HG02870 (cell line): ENCODE results near the gene FGF18.

ENCODE experiments used
- ATAC-seq: cut with Tn5 transposase; IDR thresholded peaks from one replicate; pipeline ENCODE4 v1.9.1; 2021; ENCODE audit warnings: mild to moderate bottlenecking, moderate library complexity; ENCODE audit not compliant: unreplicated experiment

FGF18 gene

GRCh38 chr5:171436804-171437285, 17.4 kb downstream of the FGF18 start:
- no peak for ATAC-seq

GRCh38 chr5:171437286-171437821, 17.9 kb downstream of the FGF18 start:
- ATAC-seq = no peak

DNA sequence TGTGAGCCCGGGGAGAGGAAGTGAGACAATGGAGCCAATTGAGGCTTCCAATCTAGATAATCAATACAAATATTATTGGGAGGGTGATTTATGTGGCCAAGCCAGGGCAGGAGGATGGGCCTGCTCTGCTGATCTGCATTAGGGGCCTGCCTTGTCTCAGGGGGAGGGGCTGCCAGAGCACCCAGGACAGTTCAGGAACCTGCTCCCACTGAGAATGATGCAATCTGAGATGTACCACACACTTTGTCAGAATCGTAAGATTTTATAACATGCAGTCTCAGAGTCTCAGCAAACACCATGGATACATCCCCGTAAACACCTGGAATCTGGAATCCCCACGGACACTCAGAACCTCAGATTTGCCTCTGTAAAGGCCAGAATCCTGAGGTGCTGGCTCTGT, 19.3 kb downstream of the FGF18 start:
- no peak for ATAC-seq

GRCh38 chr5:171441246-171441791, 21.9 kb downstream of the FGF18 start:
- ATAC-seq = no peak

DNA sequence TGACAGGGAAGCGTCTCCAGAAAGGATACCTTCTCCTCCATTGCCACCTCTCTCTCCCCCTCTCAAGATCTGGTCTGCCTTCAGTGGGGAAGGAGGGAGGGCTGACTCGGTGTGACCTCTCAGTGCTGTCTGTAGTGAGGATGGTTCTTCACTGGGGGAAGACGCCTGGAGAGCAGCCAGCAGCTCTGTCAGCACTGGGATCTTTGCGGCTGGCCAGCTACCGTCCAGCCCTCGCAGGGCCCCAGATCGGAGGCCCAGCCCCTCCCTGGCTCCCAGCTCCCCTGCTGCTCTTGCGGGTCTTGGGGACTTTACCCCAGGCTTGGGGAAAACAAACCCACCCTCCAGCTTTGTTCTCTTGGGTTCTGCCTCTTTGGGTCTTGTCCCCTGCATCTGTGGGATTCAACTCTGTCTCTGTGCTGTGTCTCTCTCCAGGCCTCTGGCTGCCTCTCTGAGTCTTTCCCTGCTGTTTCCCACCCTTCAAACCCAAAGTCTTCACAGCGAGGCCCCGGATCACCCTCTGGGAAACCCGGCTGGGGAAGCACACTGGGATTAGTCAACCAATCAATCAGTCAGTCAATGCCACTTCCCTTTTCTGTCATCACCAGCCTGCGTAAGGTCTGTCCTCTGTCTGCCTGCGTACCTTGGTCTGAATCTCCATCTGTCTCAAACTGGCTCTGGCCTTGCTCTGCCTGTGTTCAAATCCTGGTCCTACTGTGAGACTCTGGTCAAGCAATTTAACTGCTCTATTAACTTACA, 23.0 kb downstream of the FGF18 start:
- ATAC-seq = no peak

DNA sequence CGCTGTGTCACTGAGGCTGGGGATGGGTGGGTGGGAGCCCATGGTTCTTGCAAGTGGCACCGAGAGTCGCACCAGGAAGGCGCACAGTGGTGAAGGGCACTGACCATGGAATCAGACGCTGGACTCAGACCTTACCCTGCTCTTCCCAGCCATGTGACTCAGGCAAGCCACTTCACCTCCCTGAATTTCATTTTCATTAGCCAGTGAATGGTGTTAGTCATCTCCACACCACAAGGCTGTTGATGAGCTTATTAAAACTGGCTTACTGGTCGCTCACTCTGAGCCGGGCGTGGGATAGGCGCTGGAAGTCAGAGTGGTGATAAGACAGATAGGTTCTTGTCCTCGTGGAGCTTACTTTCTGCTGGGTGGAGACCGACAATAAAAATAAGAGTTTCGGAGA, 25.1 kb downstream of the FGF18 start:
- no peak for ATAC-seq

- no peak for ATAC-seq
Observed at GRCh38 chr5:171445644-171446516, 26.4 kb downstream of the FGF18 start.

GRCh38 chr5:171447226-171447625, 27.8 kb downstream of the FGF18 start:
- ATAC-seq = no peak

GRCh38 chr5:171449426-171449825, 30.0 kb downstream of the FGF18 start:
- ATAC-seq = no peak

- no peak for ATAC-seq
Observed at GRCh38 chr5:171450423-171451331, 31.2 kb downstream of the FGF18 start.

GRCh38 chr5:171451421-171451820, 32.0 kb downstream of the FGF18 start:
- no peak for ATAC-seq

DNA sequence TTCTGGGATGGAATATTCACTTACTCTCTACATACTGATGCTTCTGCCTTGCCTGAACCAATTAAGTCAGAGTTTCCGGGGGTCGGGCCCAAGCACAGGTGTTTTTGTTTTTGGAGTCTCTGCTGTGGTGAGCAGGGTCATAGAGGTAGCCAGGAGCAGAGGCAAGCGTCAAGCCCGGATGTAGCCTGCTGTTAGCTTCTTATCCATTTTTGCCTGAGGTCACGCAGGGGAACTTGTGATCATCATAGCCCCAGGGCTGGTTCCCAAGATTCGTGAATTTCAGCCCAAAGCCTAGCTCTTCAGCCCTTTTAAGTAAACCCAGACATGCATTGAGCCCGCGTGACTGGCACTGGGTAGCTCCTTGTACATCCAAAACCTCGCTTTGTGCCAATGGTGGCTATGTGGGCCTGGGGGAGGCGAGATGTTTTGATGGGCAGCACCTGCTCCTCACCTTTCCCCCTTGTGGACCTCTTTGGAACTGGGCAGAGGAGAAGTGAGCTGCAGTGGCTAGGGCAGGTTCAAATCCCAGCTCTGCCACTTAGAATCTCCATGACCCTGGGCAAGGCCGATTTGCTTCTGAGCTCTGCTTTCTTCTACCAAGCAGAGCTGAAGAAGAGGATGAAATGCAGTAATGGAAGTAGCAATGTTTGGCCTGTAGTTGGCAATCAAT, 33.7 kb downstream of the FGF18 start:
- no peak for ATAC-seq

DNA sequence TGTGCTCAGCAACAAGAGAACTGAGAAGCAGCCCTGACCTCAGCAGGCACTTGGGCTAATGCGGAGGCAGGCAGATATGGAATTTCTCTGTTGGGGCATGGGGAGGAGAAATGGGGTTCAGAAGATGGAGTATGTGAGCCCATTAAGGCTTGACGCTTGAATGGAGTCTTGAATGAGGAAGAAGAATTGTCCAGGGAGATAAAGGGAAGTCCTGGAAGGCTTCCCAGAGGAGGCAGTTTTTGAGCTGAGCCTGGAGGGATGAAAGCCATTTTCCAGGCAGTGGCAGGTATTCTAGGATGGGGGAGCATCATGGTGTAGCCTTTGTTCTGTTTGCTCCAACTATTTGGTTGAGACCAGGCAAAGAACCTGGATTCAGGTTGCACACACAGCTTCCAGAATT, 34.5 kb downstream of the FGF18 start:
- ATAC-seq = no peak

DNA sequence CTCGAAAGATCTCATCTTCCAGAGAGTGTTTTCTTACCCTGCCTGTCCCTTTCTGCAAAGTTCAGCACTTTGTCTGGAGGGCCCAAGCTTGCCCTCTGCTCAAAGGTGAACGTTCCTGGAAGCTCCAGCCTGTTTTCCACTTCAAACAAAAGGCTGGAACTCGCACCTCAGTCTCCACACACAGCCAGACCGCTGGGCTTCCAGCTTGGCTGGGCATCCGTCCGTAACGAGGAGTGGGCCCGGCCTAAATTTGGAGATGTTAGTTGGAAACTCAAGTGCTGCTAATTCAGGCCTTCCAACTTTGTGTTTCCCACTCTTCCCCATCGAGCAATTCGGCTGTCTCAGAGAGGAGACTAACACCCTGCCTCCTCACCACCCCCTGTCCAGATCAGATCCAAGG, 35.1 kb downstream of the FGF18 start:
- no peak for ATAC-seq

DNA sequence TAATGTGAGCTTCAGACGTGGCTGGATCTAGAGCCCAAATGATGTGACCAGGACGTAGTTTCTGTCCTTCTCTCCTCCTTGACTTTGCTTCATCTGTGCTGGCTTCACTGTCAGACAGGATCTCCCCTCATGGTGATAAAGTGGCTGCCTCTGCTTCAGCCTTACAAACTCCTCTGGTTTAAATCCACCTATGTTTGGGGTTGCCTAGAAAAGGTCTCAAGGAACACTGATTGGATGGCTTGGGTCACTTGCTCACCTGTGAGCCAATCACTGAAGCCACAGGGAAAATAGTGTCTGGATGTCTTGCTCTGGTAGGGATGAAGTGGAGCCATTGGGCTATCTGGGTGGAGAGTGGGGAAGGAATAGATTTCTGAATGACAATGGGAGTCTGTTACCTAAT, 36.1 kb downstream of the FGF18 start:
- ATAC-seq = no peak

DNA sequence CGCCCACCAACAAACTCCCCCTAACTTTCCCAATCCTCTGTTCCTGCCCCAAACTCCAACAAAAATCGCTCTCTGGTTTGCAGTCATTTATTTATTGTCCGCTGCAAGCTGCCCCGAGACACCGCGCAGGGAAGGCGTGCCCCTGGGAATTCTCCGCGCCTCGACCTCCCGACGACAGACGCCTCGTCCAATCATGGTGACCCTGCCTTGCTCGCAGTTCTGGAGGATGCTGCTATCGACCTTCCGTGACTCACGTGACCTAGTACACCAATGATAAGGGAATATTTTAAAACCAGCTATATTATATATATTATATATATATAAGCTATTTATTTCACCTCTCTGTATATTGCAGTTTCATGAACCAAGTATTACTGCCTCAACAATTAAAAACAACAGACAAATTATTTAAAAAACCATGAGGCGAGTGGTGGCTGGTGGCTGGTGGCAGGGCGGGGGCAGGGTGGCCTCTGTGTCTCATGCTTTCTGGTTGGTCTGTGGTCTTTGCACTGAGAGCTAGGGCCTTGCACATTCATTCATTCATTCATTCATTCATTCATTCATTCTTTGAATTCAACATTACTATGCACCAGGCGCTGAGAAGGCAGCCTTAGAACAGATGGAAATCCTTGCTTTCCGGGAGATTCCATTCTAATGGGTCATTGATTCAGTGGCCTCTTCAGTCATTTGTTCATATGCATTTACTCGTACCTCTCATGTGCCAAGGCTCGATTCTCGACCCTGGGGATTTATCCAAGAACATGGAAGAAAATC, 37.9 kb downstream of the FGF18 start:
- no peak for ATAC-seq

DNA sequence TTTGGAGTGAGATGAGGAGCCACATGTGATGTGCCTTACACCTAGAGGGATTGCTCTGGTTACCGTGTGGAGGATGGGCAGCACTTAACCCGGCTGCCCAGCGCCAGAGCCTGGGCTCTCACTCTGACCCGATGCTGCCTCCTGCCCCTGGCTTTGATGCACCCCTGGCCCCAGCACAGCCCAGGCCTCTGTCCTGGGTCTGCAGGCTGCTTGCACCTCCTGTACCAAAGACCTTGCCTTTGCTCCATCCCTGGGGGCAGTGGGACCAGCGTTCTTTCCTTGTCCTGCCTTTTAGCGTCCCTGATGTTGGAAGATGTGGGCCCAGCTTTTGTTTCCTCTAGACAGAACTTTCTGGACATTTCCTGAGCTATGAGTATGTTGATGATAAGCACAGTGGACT, 40.4 kb downstream of the FGF18 start:
- ATAC-seq = no peak

GRCh38 chr5:171462136-171462927, 42.9 kb downstream of the FGF18 start:
- ATAC-seq = no peak
